Type B pancreatic cell (in vitro differentiated cells): ENCODE results near the gene MED4. TPM values are rescaled to one million over a fixed set of nuclear protein-coding genes. Genes with fewer than 3 reads are reported as not detected.

Experiments used
- DNase-seq: peaks from one replicate; pipeline ENCODE4 v3.0.0; 2021; ENCODE audit warnings: mixed read lengths; ENCODE audit not compliant: unreplicated experiment; ENCODE audit errors: extremely low spot score
- H3K27ac Mint-ChIP-seq: 2 replicates; pipeline ENCODE4 v1.8.0; 2021; ENCODE audit warnings: mild to moderate bottlenecking, mixed read lengths
- H3K27me3 Mint-ChIP-seq: 2 replicates; pipeline ENCODE4 v1.8.0; 2021; ENCODE audit warnings: mixed read lengths
- H3K36me3 Mint-ChIP-seq: 2 replicates; pipeline ENCODE4 v1.8.0; 2021; ENCODE audit warnings: mixed read lengths
- H3K4me1 Mint-ChIP-seq: one replicate; pipeline ENCODE4 v1.8.0; 2021; ENCODE audit warnings: mixed read lengths; ENCODE audit not compliant: unreplicated experiment
- H3K4me3 Mint-ChIP-seq: 2 replicates; pipeline ENCODE4 v1.8.0; 2021; ENCODE audit warnings: mild to moderate bottlenecking, mixed read lengths
- H3K9me3 Mint-ChIP-seq: 2 replicates; pipeline ENCODE4 v1.8.0; 2021; ENCODE audit warnings: mixed read lengths
- total RNA-seq: library from RNA; stranded (reverse); gene quantifications from 2 replicates; pipeline ENCODE4 v1.2.1, GENCODE V29; 2021; ENCODE audit warnings: low replicate concordance
- TF ChIP-seq, protein P1 (sequence below): fragments of 200-600 bp; sonication (generic); conservative IDR thresholded peaks from 2 replicates; pipeline ENCODE4 v1.5.0; 2021; ENCODE audit warnings: antibody characterized with exemption, mild to moderate bottlenecking

MED4 gene
- total RNA-seq, 1 donor from 2014 or later = 53.1 TPM

DNA sequence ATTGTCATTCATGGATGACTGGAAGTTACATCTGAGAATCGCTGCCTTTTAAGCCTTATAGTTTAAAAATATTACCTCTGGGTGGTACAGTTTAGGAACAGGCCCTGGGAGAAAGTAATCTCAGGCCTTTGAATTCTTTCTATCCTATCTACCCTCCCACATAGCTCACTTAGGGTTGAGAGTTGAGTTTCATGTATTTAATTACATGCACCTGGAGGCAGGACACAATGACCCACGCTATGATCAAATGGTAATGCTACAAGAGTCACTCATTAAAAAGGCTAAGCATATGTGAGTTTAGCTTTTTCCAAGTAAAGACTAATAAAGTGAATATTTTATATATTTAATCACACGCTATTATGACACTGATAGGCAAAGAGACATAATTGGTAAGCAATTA lies 25.3 kb upstream of the MED4 start:
- no peaks in the 10 kb centered on the region for H3K36me3 Mint-ChIP-seq
- no peak for DNase-seq
- H3K9me3 Mint-ChIP-seq = no peaks in the 10 kb centered on the region
- no peaks in the 10 kb centered on the region for H3K4me1 Mint-ChIP-seq
- H3K27me3 Mint-ChIP-seq = no peaks in the 10 kb centered on the region
- no peak overlapping the region for H3K4me3 Mint-ChIP-seq
- H3K27ac Mint-ChIP-seq = no peak overlapping the region
- TF ChIP-seq, protein P1, sequence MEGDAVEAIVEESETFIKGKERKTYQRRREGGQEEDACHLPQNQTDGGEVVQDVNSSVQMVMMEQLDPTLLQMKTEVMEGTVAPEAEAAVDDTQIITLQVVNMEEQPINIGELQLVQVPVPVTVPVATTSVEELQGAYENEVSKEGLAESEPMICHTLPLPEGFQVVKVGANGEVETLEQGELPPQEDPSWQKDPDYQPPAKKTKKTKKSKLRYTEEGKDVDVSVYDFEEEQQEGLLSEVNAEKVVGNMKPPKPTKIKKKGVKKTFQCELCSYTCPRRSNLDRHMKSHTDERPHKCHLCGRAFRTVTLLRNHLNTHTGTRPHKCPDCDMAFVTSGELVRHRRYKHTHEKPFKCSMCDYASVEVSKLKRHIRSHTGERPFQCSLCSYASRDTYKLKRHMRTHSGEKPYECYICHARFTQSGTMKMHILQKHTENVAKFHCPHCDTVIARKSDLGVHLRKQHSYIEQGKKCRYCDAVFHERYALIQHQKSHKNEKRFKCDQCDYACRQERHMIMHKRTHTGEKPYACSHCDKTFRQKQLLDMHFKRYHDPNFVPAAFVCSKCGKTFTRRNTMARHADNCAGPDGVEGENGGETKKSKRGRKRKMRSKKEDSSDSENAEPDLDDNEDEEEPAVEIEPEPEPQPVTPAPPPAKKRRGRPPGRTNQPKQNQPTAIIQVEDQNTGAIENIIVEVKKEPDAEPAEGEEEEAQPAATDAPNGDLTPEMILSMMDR = no peak

DNA sequence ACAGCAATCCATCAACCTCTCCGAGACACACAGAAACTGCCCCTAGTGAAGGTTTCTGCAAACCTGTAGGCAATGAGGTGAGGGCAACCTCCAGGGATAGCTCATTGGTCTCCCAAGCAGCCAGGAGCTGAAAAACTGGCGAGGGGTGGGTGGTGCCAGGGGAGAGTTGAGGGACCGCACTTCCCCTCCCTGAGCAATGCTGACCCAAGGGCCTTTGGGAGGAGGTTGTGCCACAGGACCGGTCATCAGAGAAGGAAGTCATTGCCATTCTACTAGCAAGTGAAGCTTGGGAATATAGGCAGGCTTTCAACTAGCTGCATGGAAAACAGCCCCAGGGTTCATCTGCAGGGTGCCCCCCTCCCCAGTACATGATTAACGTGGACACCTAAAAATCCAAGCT lies 23.1 kb upstream of the MED4 start:
- H3K4me3 Mint-ChIP-seq = no peak overlapping the region
- no peak for DNase-seq
- H3K27me3 Mint-ChIP-seq = no peaks in the 10 kb centered on the region
- H3K9me3 Mint-ChIP-seq = no peaks in the 10 kb centered on the region
- TF ChIP-seq, protein P1 = no peak
- no peak overlapping the region for H3K27ac Mint-ChIP-seq
- no peaks in the 10 kb centered on the region for H3K36me3 Mint-ChIP-seq
- H3K4me1 Mint-ChIP-seq = no peaks in the 10 kb centered on the region

DNA sequence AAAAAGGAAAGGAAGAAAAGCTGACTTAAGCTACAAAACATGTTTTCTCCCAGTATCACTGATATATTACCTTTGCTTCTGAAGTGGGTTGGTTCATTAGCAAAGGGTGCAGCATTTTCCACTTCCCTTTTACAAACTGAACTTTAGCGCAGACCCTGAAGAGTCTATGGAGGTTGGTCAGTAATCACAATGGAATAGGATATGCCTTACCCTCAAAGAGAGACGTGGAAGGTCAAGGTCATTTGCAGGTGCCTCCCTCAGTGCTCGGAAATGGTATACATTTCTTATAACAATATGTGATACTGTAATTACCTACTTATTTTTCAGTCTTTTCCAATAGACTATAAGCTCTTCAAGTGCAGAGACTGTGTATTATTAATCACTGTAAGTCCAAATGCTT lies 21.9 kb upstream of the MED4 start:
- DNase-seq = no peak
- no peaks in the 10 kb centered on the region for H3K9me3 Mint-ChIP-seq
- H3K27me3 Mint-ChIP-seq = no peaks in the 10 kb centered on the region
- TF ChIP-seq, protein P1 = no peak
- H3K27ac Mint-ChIP-seq = no peak overlapping the region
- H3K4me3 Mint-ChIP-seq = no peak overlapping the region
- H3K36me3 Mint-ChIP-seq = no peaks in the 10 kb centered on the region
- no peaks in the 10 kb centered on the region for H3K4me1 Mint-ChIP-seq

DNA sequence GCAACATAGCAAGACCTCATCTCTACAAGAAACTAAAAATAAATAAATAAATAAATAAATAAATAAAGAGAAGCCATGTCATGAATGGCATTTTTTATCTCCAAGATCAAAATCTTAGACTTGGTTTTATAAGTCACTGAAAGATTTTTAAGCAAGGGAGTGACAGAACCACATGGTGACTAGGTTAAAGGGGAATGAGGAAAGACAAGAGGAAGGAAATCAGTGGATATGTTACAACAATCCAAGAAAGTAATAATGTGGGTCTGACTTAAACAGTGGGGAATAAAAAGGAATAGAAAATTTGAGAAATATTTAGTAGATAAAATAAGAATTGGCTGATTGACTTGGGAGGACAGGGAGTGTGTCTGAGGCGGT lies 18.8 kb upstream of the MED4 start:
- H3K27me3 Mint-ChIP-seq = no peaks in the 10 kb centered on the region
- no peaks in the 10 kb centered on the region for H3K36me3 Mint-ChIP-seq
- H3K4me3 Mint-ChIP-seq = no peak overlapping the region
- TF ChIP-seq, protein P1 = no peak
- no peaks in the 10 kb centered on the region for H3K9me3 Mint-ChIP-seq
- no peak overlapping the region for H3K27ac Mint-ChIP-seq
- no peaks in the 10 kb centered on the region for H3K4me1 Mint-ChIP-seq
- no peak for DNase-seq

DNA sequence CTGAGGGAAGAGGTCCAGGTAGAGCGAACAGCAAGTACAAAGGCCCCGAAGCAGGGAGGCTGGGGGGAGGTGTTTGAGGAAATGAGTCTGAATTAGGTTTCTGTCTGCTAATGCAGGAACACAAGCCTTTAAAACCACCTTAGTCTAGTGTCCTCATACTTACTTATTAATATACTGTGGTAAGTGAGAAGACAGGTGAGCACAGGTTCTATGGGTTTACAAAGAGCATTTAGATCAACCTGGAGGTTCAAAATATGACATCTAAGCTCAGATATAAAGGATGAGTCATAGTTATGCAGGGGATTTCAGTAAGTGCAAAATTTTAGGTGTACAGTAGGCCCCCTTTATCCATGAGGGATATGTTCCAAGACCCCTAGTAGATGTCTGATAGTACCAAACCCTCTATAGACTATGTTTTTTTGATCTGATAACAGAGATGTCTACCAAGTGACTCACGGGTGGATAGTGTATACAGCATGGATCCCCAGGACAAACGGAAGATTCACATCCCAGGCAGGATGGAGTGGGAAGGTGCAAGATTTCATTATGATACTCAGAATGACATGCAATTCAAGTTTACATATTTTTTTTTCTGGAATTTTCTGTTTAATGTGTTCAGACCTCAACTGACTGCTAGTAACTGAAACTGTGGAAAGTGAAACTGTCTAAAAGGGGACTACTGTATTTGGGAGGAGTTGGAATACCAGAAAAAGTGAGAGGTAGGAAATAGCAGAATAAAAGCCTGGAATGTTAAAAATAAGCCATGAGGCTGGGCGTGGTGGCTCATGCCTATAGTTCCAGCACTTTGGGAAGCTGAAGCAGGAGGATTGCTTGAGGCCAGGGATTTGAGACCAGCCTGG lies 18.2 kb upstream of the MED4 start:
- H3K9me3 Mint-ChIP-seq = no peaks in the 10 kb centered on the region
- TF ChIP-seq, protein P1 = no peak
- no peaks in the 10 kb centered on the region for H3K36me3 Mint-ChIP-seq
- no peak for DNase-seq
- no peaks in the 10 kb centered on the region for H3K27me3 Mint-ChIP-seq
- no peak overlapping the region for H3K27ac Mint-ChIP-seq
- H3K4me1 Mint-ChIP-seq = no peaks in the 10 kb centered on the region
- H3K4me3 Mint-ChIP-seq = no peak overlapping the region
